GM21526 (cell line): ENCODE results near the gene AVEN.
"Not testable (repeated sequence)": the region's sequence is repeated elsewhere in the genome, so short reads cannot be mapped to it uniquely, and the experiment has no call there.

Source experiments
- ATAC-seq: cut with Tn5 transposase; IDR thresholded peaks from one replicate; pipeline ENCODE4 v1.9.1; 2021; ENCODE audit warnings: moderate library complexity; ENCODE audit not compliant: unreplicated experiment, low FRiP score

Gene AVEN, protein sequence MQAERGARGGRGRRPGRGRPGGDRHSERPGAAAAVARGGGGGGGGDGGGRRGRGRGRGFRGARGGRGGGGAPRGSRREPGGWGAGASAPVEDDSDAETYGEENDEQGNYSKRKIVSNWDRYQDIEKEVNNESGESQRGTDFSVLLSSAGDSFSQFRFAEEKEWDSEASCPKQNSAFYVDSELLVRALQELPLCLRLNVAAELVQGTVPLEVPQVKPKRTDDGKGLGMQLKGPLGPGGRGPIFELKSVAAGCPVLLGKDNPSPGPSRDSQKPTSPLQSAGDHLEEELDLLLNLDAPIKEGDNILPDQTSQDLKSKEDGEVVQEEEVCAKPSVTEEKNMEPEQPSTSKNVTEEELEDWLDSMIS

GRCh38 chr15:34038871-34039789 lies at the start of gene AVEN:
TSS of gene AVEN (minus strand) at chr15:34039204. CDS start at chr15:34039046, 158 bp downstream.
- peak; percentile 48 for ATAC-seq

DNA sequence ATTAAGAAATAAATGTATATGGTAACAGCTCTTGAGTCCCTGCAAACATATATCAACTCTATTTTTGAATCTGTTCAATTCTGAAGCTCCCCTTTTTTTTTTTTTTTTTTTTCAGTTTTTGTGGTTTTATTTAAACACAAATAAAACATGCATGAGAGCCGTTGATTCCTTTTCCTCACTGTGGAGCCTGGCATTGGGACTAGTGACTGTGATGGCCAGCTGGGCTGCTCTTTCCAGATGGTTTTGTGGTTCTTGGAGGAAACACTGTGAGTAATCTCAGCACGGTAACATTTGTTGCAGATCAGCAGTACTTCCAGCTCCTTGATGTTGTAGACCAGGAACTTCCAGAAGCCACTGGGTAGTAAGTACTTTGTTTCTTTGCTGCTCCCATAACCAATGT lies 46.7 kb upstream of the AVEN start:
- ATAC-seq: no peak

DNA sequence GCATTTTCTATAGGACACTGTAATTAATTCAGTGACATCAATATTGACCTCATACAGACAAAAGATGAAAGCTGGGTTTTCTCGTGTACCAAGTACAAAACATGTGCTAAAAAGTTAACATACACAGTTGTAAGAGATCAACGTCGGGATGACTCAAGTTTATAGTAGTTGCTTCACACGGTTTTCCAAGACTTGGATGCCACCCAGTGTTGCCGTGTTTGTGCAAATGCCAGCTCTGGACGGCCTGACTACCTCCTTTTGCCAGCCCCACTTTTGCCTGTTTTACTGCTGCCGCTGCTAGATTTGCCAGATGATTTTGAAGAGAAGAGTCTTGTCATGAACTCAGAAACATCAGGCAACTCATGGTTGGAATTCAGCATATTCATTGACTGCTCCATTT lies 45.1 kb upstream of the AVEN start:
- no peak for ATAC-seq

- no peak for ATAC-seq
These were observed 40.9 kb upstream of the AVEN start for GRCh38 chr15:34079904-34080303.

- ATAC-seq: no peak
These were observed 39.9 kb upstream of the AVEN start for GRCh38 chr15:34078900-34079299.

DNA sequence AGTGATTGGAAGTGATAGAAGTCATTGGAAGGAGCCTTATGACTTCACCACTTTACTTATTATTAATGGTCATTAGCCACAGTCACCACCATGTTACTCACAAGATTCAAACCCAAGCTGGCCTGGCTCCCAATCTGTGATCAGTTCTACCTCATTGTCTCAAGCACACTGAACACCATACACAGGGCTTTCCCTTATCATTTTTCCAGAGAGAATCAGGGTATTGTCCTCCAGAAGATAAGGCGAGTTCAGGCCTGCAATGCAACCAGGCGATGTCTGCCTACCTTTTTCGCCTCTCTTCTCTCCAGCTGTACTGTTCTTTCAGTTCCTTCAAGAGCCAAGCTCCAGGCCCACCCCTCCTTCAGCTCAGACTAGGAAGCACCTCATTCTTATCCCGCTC lies 37.8 kb upstream of the AVEN start:
- ATAC-seq: no peak

GRCh38 chr15:34070003-34070402 lies 31.0 kb upstream of the AVEN start:
- no peak for ATAC-seq

- ATAC-seq: no peak
These were observed 26.9 kb upstream of the AVEN start for GRCh38 chr15:34065941-34066340.

DNA sequence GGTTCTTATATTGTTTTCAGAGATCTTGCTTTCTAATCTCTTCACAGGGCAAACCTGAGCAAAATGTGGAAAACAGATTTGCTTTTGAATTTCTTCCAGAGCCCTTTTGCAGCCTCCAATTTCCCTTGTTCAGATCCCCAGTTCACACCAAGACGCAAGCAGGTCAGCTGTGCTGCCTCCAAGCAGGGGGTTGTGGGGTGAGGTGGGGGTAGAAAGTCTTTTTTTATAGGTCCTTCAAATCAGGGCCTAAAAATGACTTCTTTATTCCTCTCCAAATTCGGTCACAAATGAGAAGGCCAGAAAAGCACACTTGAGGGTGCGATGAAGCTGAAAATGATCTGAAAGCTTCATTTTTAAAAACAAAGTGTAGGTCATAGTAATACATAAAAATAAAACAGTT lies 26.3 kb upstream of the AVEN start:
- no peak for ATAC-seq

- ATAC-seq: no peak
These were observed 25.4 kb upstream of the AVEN start for GRCh38 chr15:34064438-34064837.

DNA sequence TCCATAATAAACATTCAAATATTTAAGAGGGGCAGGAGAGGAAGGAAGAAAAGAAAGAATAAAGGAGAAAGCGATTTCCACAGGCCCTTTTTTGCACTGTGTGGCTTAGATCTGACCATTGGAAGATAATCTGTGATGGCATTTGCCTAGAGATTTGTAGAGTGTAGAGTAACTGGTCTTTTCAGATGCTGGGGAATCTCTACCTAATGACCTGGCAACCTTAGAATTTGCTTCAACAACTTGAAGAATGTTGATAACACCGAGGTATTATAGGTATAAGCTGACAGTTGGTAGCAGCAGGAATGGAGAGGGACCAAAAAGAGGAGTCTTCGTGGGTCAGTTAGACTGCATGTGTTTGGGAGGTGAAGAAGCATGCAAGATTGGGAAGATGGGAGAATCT lies 20.9 kb upstream of the AVEN start:
- no peak for ATAC-seq

DNA sequence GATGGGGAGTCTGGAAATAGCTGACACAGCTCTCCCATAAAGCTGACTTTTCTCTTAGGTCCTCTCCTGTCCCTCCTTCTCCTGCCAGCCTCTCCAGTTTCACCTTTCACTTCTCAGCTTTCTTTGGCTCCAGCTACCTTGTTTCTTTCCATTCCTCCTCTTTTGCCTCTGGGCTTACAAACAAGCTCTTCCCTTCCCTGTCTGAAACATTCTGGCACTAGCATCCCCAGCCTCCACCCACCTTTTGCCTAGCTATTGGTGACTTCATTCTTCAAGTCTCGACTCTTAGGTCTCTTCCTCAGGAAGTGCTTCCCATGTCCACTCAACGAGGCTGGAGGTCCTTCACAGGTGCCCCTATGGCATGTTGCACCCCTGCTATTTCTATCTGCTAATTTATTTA lies 20.5 kb upstream of the AVEN start:
- no peak for ATAC-seq

GRCh38 chr15:34056911-34057310 lies 17.9 kb upstream of the AVEN start:
- no peak for ATAC-seq

DNA sequence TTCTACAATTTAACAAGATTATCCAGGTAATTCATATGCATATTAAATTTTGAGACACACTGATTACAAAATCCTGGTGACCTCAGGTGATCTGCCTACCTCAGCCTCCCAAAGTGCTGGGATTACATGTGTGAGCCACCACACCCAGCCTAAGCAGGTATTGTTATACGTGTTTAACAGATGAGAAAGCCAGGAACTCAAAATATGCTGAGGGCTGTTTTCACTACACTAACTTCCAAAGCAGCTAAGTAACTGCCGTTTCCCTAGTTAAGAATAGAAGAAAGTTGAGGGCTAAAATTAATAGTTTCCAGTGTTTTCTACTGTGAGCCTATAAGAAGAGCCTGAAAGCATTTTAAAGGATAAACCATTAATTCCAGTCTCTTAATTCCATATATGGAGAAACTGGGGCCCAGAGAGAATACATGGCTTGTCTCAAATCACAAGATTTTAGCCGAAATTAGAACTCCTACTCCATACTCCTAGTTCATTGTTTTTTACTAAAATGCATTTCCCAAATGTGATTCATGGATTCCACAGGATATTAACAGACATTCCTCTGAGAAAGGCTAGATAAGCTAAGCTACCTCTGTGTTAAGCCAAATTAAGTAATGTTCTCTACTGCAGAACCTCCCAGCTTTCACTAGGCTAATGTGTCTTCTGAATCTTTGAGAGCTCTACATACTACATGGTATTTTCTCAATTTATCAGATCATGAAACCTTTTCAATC lies 17.0 kb upstream of the AVEN start:
- ATAC-seq: no peak

DNA sequence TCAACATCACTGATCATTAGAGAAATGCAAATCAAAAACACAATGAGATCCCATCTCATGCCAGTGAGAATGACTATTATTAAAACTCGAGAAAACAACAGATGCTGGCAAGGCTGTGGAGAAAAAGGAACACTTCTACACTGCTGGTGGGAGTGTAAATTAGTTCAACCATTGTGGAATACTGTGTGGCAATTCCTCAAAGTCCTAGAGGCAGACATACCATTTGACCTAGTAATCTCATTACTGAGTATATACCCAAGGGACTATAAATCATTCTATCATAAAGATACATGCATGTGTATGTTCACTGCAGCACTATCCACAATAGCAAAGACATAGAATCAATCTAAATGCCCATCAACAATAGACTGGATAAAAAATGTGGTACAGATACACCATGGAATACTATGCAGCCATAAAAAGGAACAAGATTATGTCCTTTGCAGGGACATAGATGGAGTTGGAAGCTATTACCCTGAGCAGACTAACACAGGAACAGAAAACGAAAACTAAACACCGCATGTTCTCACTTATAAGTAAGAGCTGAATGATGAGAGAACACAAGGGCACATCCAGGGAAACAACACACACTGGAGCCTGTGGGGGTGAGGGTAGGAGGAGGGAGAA lies 15.2 kb upstream of the AVEN start:
- no peak for ATAC-seq

GRCh38 chr15:34050385-34050784 lies 11.4 kb upstream of the AVEN start:
- ATAC-seq: not testable (repeated sequence)

DNA sequence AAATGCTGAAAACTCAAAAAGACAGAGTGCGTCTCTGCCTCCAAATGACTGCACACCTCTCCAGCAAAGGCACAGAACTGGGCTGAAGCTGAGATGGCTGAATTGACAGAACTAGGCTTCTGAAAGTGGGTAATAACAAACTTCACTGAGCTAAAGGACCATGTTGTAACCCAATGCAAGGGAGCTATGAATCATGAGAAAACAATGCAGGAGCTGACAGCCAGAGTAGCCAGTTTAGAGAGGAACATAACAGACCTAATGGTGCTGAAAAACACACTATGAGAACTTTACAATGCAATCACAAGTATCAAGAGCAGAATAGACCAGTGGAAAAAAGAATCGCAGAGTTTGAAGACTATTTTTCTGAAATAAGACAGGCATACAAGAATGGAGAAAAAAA lies 10.1 kb upstream of the AVEN start:
- no peak for ATAC-seq

- no peak for ATAC-seq
These were observed 9.1 kb upstream of the AVEN start for GRCh38 chr15:34047893-34048775.

DNA sequence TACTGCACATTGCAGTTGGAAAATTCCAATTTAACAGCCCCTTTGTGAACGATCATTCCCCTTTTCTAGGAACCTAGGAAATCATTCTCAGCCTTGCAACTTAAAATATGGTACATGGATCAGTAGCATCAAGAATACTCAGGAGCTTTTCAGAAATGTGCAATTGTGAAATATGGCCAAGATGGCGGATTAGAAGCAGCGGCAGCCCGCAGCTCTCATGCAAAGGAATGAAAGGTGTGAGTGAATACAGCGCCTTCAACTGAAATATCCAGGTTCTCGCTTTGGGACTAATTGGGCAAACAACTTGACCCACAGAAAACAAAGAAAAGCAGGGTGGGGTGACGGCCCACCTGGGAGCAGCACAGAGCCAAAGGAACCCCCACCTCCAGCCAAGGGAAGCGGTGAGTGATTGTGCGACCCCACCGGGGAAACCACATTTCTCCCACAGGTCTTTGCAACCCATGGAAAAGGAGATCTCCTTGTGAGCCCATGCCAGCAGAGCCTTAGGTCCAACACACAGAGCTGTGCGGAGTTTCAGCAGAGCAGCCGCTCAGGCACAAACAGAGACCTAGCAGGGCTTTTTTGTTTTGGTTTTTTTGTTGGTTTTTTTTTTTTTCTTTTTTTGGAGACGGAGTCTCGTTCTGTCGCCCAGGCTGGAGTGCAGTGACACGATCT lies 7.6 kb upstream of the AVEN start:
- ATAC-seq: no peak
